Skeletal muscle cell (primary cell): ENCODE measurements around the gene GAP43.
A peak's percentile ranks its signal among the peaks of the same experiment; 100 is the strongest.

ENCODE experiments used
- DNase-seq: peaks from one replicate; pipeline ENCODE4 v3.0.0-alpha.2; 2010; ENCODE audit warnings: low read depth
- H3K4me3 ChIP-seq: 2 replicates; pipeline ENCODE4 v1.5.1; 2011; ENCODE audit warnings: low read depth, mild to moderate bottlenecking, control low read depth, low read length, moderate library complexity

Gene GAP43

DNA sequence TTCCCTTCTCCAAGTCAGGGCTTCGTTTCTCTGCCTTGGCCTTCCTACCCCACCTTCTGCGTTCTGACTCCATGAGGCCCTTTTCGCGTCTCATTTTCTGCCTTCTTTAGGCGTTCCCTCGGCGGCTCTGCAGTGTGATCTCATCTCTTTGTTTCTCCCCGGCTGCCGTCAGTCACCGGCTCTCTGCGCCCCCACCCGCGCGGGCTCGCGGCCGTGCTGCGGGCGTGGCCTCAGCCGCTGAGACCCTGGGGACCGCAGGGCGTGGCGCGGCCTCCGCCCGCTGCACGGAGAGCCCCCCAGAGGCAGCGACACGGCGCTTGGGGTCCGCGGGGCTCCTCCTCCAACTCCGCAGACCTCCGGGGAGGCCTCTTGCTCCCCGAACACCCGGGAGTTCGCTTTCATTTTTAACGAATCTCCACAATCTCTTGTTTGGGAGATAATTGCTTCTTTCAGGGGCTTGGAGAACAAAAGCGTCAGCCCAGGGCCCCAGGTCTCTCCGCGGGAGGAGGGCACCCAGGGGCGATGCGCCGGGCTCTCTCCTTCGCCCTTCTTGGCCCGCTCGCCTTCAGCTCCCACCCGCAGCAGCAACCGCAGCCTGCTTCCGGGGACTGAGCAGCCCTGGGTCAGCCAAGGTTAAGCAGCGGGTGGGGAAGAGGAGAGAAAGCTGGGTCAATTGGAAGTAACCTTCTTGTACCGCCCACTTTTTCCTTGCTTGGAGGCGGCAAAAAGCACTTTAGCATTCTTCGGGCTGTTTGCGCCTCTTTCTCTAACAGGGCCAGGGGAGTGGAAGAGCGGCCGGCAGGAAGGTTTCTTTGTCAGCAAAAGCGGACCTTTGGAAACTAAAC, 35.2 kb downstream of the GAP43 start:
- DNase-seq: peak; percentile 67
- peak overlapping the region; percentile 40 for H3K4me3 ChIP-seq

DNA sequence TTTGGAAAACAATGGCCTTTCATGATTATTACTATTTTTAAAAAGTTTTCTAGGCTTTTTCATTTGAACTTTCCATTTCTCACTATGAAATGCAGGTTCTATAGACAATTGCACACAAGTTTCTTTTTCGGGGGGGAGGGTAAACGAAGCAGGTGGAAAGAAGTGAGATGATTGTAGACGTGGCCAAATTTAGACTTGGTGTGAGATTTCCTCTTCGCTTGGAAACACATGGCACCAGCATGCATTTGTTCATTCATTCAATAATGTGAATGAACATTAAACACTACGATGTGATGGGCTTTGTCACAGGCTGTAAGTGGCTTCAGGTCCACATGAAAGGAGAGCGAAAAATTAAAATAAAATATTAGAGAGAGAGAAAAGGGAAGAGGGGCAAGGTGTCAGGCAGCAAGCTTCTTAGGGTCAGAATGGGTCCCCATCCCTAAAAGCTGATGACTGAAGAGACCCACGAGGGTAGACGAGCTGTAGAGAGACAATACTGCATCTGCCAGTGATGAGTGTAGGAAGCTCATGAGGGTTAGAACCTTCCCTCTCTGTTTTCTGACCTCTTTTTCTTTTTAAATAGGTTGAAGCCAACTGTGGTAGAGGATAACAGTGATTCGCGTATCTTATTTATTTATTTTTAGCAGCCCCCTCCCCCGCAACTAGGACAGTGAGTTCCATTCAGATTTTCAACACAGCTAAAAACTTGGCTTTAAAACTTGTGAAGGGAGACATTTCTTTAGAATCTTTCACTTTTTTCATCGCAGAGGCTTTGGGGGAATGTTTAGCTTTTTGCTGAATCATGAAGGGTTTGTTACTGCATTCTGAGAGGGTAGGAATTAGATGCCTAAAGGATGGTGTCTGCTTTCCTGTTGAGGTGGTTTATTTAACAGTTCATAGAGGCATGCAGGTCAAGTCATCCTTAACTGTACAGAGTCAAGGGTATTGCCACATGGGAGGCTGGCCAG, 36.2 kb downstream of the GAP43 start:
- peak; percentile 31 for DNase-seq
- H3K4me3 ChIP-seq: peak overlapping the region; percentile 40

DNA sequence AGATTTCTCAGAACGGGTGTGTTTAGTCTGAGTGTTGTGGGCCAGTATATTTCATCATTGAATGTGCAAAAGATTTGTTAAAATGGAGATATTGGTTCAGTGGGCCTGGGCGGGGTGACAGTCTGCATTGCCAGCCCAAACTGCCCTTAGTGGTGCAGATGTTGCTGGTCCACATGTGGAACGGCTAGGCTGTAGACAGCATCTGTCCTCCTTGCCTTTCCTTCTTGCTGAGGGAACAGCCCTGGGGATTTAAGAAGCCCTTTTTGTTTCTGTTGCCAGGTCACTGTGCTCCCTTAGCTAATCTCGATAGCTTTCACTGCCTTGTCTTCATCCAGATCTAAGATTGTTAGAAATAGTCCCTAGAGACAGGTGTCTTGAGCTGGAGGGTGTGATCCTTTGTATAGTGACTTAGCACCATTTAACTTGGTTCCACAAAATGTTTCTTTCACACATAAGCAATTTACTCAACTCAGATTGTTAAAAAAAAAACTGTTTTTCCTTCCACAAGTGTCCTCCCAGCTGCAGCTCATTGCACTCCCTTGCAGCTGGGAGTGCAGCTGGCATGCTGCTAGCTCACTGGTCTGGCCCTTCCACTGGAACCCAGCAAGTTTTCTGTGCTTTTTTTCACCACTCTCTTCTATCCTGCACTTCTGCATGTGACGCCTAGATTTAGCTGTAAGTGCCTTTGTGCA, 37.5 kb downstream of the GAP43 start:
- H3K4me3 ChIP-seq: no peak overlapping the region
- DNase-seq: no peak

DNA sequence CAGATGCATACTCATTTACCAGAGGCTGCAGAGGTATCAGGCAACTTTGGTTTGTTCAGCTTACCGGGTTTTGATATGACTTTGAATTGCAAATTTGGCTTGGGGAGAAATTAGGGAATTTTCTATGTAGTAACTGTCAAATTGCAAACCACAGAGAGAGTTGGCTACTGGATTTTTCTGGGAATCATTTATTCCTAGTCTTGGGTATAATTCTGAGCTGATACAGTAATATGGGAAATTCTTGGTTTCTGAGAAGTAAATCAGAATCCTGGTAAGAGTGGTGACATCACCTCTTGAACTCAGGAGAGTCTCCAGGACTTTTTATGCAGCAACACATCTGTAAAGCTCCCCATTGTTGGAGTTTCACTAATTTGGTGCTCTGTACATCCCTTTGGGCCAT, 39.0 kb downstream of the GAP43 start:
- H3K4me3 ChIP-seq: no peak overlapping the region
- no peak for DNase-seq

DNA sequence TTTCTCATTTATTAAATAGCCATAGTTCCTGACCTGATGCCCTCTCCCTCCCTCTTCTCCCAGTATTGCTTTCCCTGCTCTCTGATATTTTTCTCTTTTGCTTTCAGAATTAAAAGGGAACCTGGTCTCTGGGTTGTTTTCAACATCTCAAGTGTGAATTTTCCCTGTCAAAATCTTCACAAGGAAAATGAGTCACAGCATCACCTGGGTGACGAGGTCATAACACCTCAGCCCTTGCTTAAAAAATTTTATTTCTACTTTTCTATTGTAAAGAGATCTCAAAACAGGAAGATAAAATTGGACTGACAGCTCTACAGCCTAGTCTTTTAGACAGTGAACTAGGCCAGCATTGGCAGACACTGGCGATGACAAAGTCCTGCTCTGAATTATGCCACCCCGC, 40.1 kb downstream of the GAP43 start:
- H3K4me3 ChIP-seq: no peak overlapping the region
- DNase-seq: no peak

GRCh38 chr3:115666081-115666480, 42.8 kb downstream of the GAP43 start:
- DNase-seq: no peak
- no peak overlapping the region for H3K4me3 ChIP-seq

DNA sequence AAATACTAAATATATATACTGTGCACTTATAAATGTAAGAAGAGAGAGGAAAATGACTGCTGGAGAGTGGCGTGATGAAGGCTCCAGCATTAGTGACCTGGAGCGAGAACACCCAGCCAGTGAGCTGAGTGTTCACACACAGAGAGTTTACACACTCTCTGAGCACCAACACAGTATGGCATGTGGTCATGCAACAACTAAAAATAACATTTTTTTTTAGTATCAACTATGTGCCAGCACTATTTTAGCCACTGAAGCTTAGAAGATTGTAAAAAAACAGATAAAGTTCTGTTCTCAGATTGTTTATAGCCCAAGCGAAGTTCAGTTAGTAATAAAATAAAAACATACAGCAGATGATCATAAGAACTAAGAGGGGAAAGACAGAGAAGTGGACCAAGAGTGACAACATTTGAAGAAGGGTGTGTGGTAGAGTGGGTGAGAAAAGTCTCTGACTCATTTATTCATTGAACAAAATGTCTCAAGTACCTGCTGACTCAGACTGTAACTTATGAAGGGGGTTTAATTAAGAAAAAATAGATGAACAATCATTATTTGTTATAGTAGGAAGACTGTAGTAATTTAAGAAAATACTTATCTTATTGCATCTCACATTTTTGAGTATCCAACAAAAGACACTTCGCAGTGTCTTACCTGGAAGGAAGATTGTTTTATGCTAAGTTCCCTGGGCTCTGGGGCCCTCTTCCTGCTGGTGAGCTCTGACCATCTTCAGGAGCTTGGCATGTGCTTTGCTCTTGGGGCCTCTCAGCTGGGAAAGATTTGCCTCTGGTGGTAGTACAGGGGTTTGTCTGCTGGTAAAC, 43.8 kb downstream of the GAP43 start:
- H3K4me3 ChIP-seq: no peak overlapping the region
- DNase-seq: peak; percentile 60

DNA sequence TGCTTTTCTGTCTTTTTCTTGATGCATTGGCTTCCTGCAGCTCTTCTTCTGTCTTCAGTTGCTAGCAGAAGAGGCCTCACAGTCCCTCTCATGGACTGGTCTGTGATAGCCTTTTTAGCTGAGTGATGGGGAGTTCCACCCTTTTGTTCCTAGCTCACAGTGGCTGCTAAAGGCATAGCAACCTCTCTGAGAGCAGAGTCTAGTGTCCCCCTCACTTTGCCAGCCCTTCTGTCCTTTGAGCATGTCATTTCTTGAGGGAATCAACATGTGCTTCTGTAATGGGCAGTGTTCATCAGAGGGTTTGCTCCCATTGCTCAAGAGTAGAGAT, 44.4 kb downstream of the GAP43 start:
- no peak overlapping the region for H3K4me3 ChIP-seq
- DNase-seq: no peak

DNA sequence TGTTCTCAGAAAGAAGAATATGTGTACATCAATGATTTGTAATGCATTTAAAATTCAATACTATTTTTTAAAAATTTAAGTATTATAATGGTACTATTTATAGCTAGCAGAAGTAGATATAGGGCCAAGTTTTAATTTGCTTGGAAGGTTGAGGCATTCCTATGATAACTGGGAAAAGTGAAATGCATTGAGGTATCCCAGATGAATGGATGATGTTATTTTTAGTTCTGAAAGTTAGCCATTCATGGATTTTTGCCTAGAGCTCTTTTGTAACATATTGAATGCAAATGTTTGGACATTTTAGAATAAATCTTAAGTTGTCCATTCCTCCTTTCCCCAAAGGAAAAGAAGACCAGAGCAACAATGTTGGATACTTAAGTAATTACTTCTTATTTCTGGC, 47.6 kb downstream of the GAP43 start:
- DNase-seq: no peak
- no peak overlapping the region for H3K4me3 ChIP-seq

DNA sequence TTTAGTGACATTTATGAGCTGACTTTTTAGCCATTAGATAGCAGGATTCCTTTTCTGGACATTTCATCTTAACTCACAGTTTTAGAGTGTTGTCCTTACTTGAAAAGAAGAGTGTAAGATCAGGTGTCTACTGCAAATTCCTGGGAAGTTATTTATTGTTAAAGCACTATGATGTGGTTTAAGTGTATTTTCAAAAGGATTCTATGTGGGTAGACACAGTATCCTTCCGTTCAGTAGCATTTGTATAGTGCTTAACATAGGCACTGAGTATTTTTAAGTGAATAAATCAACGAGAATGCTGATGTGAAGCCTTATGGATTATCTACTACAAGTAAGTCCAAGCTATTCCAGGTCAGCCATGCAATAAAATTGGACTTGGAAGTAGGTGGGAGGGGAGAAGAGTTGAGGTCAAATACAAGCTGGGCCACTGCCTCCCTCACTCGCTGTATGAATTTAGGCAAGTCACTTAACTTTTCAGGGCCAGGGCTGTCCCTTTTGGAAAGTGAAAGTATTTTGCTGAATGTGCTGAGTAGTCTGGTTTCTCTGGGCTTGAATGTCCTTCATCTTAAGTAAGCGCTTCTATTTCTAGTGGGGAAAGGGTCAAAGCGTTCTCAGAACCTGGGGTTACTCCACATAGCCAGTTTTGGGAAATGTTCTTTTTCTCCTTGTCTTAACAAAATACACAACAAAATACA, 48.6 kb downstream of the GAP43 start:
- no peak overlapping the region for H3K4me3 ChIP-seq
- no peak for DNase-seq

GRCh38 chr3:115673881-115674280, 50.6 kb downstream of the GAP43 start:
- no peak for DNase-seq
- no peak overlapping the region for H3K4me3 ChIP-seq

- no peak overlapping the region for H3K4me3 ChIP-seq
- no peak for DNase-seq
These were observed 53.0 kb downstream of the GAP43 start for GRCh38 chr3:115676336-115676735.

DNA sequence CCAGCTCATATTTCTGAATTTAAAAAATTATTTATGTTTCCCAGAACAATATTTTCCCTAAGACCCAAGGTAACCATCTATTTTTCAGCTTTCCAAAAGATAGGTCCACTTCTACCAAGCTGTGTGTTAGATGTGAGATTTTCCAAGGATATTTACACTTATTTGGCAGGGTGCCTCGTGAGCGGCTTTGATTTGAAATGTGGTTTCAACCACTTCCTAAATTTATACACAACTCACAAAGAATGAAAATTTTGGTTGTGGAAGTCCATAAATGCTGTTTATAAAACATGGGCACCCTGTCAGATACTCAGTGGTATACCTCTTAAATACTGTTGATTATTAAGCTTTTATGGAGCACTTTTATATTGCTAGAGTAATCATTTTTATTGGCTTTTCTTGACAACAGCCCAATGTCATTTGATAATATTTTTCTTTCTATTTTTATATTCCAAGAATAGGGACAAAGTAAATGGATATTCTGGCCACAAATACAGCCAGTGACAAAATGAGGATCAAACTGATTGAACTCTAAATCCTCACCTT, 57.6 kb downstream of the GAP43 start:
- no peak for DNase-seq
- no peak overlapping the region for H3K4me3 ChIP-seq

GRCh38 chr3:115681736-115682135, 58.4 kb downstream of the GAP43 start:
- H3K4me3 ChIP-seq: no peak overlapping the region
- no peak for DNase-seq

DNA sequence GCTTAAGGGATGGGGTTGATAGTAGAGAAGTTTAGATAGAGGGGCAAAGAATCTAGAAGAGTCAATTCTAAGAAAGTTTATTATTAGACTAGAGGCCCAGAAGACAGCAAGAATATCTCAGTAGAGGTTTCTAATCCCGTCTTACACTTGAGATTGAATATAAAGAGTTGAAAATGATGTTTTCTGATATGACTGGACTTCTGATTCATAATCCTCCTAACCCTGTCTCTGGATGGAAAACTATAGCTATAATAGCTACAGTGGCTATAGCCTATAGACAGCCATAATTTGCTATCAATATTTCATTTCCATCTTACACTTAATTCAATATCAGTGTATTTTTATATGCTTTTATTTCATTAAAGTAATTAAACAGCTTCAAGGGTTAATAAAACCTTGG, 60.0 kb downstream of the GAP43 start:
- no peak for DNase-seq
- H3K4me3 ChIP-seq: no peak overlapping the region

DNA sequence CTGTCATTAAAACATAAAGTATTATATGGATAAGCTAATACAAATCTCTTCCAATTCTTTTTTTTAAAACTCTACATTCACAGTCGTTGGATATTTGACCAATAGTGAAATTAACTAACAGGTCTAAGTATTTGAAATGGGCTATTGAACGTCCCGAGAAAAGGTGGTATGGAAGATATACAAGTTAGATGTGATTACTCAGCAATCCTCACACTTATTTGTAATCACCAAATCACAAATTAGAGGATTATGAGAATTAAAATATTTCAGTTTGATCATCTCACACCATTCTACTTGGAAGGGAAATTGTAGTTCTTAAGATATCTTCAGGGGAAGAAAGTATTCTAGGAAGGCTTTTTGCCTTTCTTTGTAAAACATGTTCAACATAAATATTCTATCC, 60.5 kb downstream of the GAP43 start:
- H3K4me3 ChIP-seq: no peak overlapping the region

DNA sequence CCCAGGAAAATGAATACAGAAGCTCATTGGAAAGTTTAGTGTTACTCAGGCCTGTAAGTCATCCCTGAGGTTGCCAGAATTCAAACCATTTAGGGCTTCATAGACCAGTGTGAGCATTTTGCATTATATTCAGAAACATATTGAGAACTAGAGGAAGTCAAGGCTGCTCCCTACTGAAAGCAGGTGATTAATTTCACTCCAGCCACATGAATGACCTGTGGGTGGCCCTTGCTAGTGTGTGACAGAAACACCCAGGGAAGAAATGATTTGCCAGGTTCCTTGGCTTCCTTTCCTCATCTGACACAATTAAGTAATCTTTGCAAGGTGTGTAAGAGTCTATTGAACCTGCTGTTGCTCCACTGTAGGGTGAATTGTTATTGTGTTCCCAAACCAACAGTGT, 61.8 kb downstream of the GAP43 start:
- no peak overlapping the region for H3K4me3 ChIP-seq

More for the DNA sequence above, 60.5 kb downstream of the GAP43 start:
- DNase-seq: no peak

GRCh38 chr3:115687721-115688120, 64.4 kb downstream of the GAP43 start:
- no peak for DNase-seq
- H3K4me3 ChIP-seq: no peak overlapping the region

More for the DNA sequence above, 61.8 kb downstream of the GAP43 start:
- DNase-seq: no peak
